Breast epithelium (tissue), 4 donors: ENCODE data around the gene PNPLA1. TPM values are rescaled to one million over a fixed set of nuclear protein-coding genes. Genes with fewer than 3 reads are reported as not detected.
A peak's percentile ranks its signal among the peaks of the same experiment; 100 is the strongest.

Source experiments
- DNase-seq, 2 donors: peaks; one replicate each; pipeline ENCODE4 v3.0.0-alpha.2; 2019; ENCODE audit warnings: low spot score in 2 of 2
- H3K27ac ChIP-seq, 2 donors: fragments of 200-600 bp; sonication (generic) in 1 of 2; one replicate each; pipeline ENCODE4 v1.5.1; 2016 to 2019; ENCODE audit warnings: mild to moderate bottlenecking in 1 of 2
- H3K27me3 ChIP-seq, 2 donors: fragments of 200-600 bp; sonication (generic) in 1 of 2; one replicate each; pipeline versions ENCODE4 v1.5.1 to v1.6.0; 2017 to 2019; ENCODE audit warnings: control low read depth in 1 of 2, mild to moderate bottlenecking in 1 of 2
- H3K36me3 ChIP-seq: fragments of 200-600 bp; one replicate; pipeline ENCODE4 v1.5.1; 2019
- H3K4me1 ChIP-seq, 2 donors: fragments of 200-600 bp; sonication (generic); one replicate each; pipeline ENCODE4 v1.5.1; 2016 to 2019; ENCODE audit warnings: control low read depth in 1 of 2
- H3K4me3 ChIP-seq, 3 donors: fragments of 200-600 bp; sonication (generic); 1 replicate in 2 of 3; 2 replicates in 1 of 3; pipeline ENCODE4 v1.5.1; 2016 to 2019; ENCODE audit warnings: mild to moderate bottlenecking in 3 of 3, moderate library complexity in 2 of 3
- H3K9me3 ChIP-seq, 2 donors: fragments of 200-600 bp; sonication (generic) in 1 of 2; one replicate each; pipeline ENCODE4 v1.5.1; 2016 to 2019; ENCODE audit warnings: control low read depth in 1 of 2
- POLR2A ChIP-seq: fragments of 450-650 bp; IDR thresholded peaks from one replicate; pipeline ENCODE4 v1.6.1; 2016; ENCODE audit warnings: antibody characterized with exemption, mild to moderate bottlenecking, moderate library complexity
- POLR2AphosphoS5 ChIP-seq, 3 donors: sonication (generic); formaldehyde crosslinking; IDR thresholded peaks; one replicate each; pipeline ENCODE4 v1.6.1; 2017; ENCODE audit warnings: antibody characterized with exemption in 3 of 3
- intact Hi-C: fragments of 100-400 bp; cut with DNase I; formaldehyde crosslinking; loops from one replicate; pipeline ENCODE4 v1.15.1; 2023; ENCODE audit warnings: low total_unique reads
- total RNA-seq, 3 donors: library from RNA; depleted of rRNA; stranded (reverse); fragments of >200 nt; gene quantifications; one replicate each; pipeline ENCODE4 v1.1.0, GENCODE V29; 2016
- TF ChIP-seq, protein P1 (sequence below), 3 donors: fragments of 450-650 bp; IDR thresholded peaks; one replicate each; pipeline ENCODE4 v1.5.1; 2016 to 2017; ENCODE audit warnings: antibody characterized with exemption in 3 of 3, mild to moderate bottlenecking in 3 of 3, moderate library complexity in 3 of 3

The PNPLA1 gene
- total RNA-seq, 3 donors from 2014 or later = not detected

DNA sequence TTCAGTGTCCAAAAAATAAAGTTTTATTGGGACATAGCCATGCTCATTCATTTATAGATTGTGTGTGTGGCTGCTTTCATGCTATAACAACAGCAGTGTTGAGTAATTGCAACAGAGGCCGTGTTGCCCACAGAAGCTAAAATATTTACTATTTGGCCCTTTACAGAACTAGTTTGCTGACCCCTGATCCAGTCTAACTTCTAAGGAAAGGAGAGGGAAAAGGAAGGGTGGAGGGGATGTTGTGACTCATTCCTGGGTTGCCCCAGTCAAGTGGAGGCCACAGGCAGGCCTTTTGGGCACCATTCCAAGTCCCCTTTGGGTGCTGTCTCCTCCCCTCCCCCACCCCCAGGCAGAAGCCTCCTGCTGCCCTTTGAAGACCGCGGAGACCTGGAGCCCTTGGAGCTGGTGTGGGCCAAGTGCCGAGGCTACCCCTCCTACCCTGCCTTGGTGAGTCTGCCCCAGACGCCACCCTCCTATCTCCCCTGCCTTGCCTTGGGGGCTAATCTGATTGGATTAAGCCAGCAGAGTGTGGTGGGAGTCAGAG, 44.9 kb upstream of the PNPLA1 start:
- H3K36me3 ChIP-seq = peaks cover 4% of the 10 kb centered on the region

DNA sequence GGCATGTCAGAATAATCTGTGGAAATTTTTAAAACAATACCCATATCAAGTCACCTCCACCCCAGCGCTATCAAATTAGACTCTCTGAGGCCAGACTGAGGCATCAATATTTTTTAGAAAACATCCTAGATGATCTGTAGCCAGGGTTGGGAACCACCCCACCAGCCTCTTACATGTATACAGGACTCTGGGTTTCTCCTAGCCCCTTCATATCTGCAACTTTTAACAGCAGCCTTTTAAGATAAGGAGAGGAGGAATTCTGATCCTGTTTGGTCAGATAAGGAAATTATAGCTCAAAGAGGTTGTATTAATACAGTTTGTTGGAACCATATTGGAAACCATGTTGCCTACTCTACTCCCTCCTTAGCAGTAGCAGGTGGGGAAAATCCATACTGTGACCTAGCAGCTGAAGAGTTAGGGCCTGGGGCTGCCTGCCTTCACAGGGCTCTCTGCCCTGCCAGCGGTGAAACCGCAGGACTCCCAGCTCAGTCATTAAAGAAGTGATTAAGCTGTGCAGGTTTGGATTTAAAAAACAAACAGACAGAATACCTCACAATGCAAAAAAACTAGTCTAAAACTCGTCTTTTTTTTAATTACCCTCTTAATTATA, 43.3 kb upstream of the PNPLA1 start:
- DNase-seq = no peak
- intact Hi-C loops = no loop called here
- H3K27me3 ChIP-seq = no peaks in the 10 kb centered on the region
- H3K9me3 ChIP-seq = no peaks in the 10 kb centered on the region
- TF ChIP-seq POLR2A (no peak), POLR2AphosphoS5 (IDR thresholded peaks at IDR 0.05) (no peak)
- TF ChIP-seq, protein P1, sequence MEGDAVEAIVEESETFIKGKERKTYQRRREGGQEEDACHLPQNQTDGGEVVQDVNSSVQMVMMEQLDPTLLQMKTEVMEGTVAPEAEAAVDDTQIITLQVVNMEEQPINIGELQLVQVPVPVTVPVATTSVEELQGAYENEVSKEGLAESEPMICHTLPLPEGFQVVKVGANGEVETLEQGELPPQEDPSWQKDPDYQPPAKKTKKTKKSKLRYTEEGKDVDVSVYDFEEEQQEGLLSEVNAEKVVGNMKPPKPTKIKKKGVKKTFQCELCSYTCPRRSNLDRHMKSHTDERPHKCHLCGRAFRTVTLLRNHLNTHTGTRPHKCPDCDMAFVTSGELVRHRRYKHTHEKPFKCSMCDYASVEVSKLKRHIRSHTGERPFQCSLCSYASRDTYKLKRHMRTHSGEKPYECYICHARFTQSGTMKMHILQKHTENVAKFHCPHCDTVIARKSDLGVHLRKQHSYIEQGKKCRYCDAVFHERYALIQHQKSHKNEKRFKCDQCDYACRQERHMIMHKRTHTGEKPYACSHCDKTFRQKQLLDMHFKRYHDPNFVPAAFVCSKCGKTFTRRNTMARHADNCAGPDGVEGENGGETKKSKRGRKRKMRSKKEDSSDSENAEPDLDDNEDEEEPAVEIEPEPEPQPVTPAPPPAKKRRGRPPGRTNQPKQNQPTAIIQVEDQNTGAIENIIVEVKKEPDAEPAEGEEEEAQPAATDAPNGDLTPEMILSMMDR (IDR thresholded peaks at IDR 0.05) = no peak
- no peaks in the 10 kb centered on the region for H3K4me1 ChIP-seq
- H3K4me3 ChIP-seq = no peak overlapping the region
- peaks cover 4% of the 10 kb centered on the region for H3K36me3 ChIP-seq
- H3K27ac ChIP-seq = no peak overlapping the region

More for the DNA sequence above, 44.9 kb upstream of the PNPLA1 start:
- no peaks in the 10 kb centered on the region for H3K9me3 ChIP-seq
- intact Hi-C loops = no loop called here
- no peak overlapping the region for H3K27ac ChIP-seq
- no peak for TF ChIP-seq POLR2AphosphoS5 (IDR thresholded peaks at IDR 0.05)
- TF ChIP-seq, protein P1 (IDR thresholded peaks at IDR 0.05) = no peak
- no peak for TF ChIP-seq POLR2A
- no peak for DNase-seq
- H3K4me1 ChIP-seq = no peaks in the 10 kb centered on the region
- no peak overlapping the region for H3K4me3 ChIP-seq
- H3K27me3 ChIP-seq = no peaks in the 10 kb centered on the region

DNA sequence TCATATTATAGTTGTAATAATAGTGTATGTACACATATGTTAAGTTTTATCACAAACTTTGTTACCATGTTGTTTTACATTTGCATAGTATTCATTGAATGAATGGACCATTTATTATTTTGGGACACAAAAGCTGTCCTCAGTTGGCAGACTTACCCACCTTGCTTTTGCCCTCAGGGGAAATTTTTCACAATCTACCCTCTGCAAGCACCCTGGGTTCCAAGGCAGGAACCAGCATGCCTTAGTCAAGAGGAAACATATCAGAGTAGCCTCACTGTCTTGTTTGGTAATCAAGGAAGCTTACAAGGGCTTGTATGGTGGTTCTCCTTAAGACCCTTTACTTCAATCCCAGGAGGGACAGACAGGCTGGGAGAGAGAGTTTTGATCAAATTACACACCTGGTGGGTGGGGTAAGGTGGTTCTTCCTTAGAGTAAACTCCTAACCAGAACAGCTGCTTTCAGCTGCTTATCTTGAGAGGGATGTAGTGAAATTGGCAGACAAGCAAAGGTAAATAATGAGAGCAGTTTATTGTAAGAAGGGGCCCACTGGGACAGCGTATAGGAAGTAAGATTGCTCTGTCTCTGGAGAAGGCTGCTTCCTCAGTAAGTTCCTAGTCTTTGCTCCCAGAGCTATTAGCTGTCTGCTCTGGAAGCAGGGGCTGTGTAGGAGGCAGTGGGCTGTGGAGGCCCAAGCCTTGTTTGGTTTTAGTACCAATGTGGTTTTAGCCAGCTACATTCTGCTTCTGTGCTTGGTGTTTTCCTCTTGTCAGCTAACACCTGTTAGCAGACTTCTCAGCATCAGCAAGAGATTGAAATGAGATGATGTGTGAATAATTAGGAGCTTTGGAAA, 42.3 kb upstream of the PNPLA1 start:
- H3K27me3 ChIP-seq = no peaks in the 10 kb centered on the region
- H3K9me3 ChIP-seq = no peaks in the 10 kb centered on the region
- H3K36me3 ChIP-seq = peaks cover 4% of the 10 kb centered on the region
- intact Hi-C loops = no loop called here
- no peak for DNase-seq
- H3K4me1 ChIP-seq = no peaks in the 10 kb centered on the region
- no peak overlapping the region for H3K4me3 ChIP-seq
- TF ChIP-seq POLR2AphosphoS5 (IDR thresholded peaks at IDR 0.05) (no peak), POLR2A (no peak)
- peak overlapping the region in 1 of 2 donors; percentile 12 for H3K27ac ChIP-seq

DNA sequence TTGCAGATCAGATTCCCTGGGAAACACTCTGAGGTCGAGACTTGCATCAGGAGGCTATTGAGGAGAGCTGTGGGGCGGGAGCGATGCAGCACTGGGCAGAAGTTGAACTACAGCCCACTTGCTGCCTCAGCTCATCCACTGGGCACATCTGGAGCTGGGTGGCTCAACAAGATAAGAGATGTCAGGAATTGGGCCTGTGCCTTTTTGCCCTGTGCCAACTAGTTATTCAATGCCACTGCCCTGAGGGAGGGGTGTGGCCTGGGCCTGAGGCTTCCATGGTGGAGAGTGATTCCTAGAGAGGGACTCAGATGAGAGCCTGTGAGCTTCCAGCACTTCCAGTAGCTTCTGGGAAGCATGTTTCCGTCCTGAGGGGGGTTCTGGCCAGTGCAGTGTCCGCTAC, 40.6 kb upstream of the PNPLA1 start:
- H3K4me1 ChIP-seq = no peaks in the 10 kb centered on the region
- H3K9me3 ChIP-seq = no peaks in the 10 kb centered on the region
- intact Hi-C loops = no loop called here
- no peak overlapping the region for H3K27ac ChIP-seq
- peaks cover 4% of the 10 kb centered on the region for H3K36me3 ChIP-seq
- H3K27me3 ChIP-seq = no peaks in the 10 kb centered on the region
- TF ChIP-seq POLR2AphosphoS5 (IDR thresholded peaks at IDR 0.05) (no peak), POLR2A (no peak)
- TF ChIP-seq, protein P1 (IDR thresholded peaks at IDR 0.05) = no peak
- no peak overlapping the region for H3K4me3 ChIP-seq
- DNase-seq = no peak

DNA sequence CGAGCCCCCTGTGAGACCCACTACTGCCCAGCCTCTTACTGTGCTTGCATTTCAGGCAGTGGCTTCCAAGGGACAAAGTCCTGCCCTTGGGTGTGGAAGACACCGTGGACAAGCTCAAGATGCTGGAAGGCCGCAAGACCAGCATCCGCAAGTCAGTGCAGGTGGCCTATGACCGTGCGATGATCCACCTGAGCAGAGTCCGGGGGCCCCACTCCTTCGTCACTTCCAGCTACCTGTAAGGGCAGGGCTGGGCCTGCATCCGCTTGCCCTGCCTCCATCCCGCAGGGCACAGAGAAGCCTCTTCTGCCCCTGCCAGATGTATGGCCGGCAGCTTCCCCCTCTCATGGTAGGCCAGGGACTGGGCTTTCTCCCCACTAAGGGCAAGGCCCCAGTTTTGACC, 39.5 kb upstream of the PNPLA1 start:
- H3K4me3 ChIP-seq = no peak overlapping the region
- peaks cover 4% of the 10 kb centered on the region for H3K36me3 ChIP-seq

More for the DNA sequence above, 39.5 kb upstream of the PNPLA1 start:
- H3K4me1 ChIP-seq = no peaks in the 10 kb centered on the region
- H3K9me3 ChIP-seq = no peaks in the 10 kb centered on the region
- H3K27me3 ChIP-seq = no peaks in the 10 kb centered on the region
- H3K27ac ChIP-seq = no peak overlapping the region
- TF ChIP-seq, protein P1 (IDR thresholded peaks at IDR 0.05) = no peak
- TF ChIP-seq POLR2A (no peak), POLR2AphosphoS5 (IDR thresholded peaks at IDR 0.05) (no peak)
- intact Hi-C loops = no loop called here
- no peak for DNase-seq
